Measurements from ENCODE around the gene ZNF217.

- TF ChIP-seq CTCF (conservative IDR thresholded peaks at IDR 0.05; ENCODE audit: low read depth, low read length) (no peak), EZH2 (IDR thresholded peaks at IDR 0.05; ENCODE audit: borderline replicate concordance, low read depth, low read length, poor library complexity, severe bottlenecking) (no peak)
These were observed 70.9 kb downstream of the ZNF217 start for GRCh38 chr20:53522696-53523095.

All from A673 (cell line).